ENCODE results near the gene IPO11.
"Not testable (repeated sequence)": the region's sequence is repeated elsewhere in the genome, so short reads cannot be mapped to it uniquely, and the experiment has no call there.

IPO11 gene

DNA sequence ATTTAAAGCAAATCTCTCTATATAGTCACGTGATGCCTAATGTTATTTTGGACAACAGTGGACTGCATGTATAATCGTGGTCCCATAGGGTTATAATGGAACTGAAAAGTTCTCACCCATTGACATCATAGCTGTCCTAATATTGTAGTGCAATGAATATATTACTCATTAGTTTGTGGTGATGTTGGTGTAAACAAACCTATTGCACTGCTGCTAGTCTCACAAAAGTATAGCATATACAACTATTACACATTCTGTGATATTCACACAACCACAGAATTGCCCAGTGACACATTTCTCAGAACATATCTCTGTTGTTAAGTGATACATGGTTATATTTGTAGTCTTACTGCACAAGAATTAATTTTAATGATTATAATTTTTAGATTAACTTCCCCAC, 37.7 kb downstream of the IPO11 start:
- DNase-seq, result no peak

DNA sequence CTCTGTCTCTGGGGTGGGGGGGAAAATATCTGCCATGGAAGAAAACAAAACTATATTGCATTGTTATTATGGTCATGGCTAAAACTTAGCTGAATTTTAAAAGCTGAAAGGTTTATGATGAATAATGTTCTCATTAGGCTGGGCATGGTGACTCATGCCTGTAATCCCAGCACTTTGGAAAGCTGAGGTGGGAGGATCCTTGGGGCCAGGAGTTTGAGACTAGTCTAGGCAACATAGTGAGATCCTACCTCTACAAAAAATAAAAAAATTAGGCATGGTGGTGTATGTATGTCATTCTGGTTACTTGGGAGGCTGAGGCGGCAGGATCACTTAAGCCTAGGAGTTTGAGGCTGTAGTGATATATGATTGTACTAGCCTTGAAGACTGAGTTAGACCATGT, 44.5 kb downstream of the IPO11 start:
- DNase-seq, result no peak

DNA sequence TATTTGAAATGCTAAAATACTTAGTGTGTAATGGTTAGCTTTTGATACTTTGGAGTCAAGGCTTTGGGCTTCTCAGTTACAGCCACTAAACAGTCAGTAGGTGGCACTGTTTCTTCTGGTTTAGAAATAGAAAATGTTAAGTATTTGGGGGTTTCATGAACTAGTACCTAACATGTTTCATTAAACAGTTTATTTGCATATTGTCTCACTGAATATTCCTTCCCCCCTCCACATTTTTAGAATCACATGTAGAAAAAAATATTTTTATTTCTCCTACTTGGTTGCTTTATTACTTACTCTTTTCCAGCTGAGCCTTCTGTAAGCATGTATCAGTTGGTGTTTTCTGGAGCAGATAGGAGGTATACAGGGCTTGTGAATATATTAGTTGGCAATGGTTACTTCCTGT, 48.0 kb downstream of the IPO11 start:
- no peak for DNase-seq

DNA sequence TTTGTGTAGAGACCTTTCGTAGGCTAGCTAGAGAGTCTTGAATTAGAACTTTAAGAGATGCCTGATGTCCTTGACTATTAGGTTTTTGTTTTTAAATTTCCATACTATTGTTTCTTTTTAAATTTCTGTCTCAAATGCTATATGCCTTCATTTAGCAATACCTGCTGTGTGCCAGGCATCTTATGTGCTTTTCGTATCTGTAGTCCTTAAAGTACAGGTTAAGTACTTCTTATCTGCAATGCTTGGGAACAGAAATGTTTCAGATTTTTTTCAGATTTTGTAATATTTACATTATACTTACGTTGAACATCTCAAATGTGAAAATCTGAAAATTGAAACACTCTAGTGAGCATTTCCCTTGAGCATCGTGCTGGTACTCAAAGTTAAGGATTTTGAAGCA, 49.0 kb downstream of the IPO11 start:
- DNase-seq, result no peak

DNA sequence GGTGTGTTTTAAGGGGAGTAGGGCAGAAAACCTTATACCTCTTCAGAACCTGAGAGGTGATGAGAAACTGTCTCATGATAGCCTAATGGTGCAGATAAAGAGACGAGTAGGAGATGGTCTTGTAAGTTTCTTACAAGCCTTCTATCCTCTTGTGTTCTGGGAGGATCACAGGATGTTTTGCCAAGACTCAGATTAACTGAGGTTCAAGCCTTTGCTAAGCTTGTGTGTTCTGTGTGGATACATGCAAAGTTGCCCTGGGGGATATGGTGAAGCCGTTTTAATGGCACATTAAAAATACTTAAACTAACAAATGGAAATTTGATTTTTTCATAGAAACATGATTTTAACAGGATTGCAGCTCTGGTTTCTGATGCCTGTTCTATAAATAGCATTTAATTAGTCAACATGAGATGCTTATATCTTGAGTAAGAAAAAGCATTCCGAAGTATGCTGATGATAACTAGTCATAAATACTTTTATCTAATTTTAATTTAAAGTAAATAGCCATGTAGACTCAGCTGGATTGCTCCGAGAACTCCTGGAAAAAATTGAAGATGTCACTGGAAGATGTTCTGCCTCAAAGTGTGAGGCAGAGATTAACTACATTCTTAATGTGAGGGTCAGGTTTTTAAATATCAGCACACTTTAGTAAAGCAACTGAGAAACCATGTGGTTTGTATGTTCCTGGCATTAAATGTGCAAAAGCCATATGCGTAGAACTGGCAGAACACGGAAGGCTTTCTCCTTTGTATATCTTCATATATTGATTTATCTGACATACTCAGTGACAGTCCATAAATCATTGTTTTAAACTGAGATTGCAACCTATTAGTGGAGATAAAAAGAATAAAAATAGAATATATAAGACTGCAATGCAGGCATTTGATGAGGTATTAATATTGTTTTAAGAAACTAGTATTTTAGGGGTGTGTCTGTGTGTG, 53.7 kb downstream of the IPO11 start:
- no peak for DNase-seq

DNA sequence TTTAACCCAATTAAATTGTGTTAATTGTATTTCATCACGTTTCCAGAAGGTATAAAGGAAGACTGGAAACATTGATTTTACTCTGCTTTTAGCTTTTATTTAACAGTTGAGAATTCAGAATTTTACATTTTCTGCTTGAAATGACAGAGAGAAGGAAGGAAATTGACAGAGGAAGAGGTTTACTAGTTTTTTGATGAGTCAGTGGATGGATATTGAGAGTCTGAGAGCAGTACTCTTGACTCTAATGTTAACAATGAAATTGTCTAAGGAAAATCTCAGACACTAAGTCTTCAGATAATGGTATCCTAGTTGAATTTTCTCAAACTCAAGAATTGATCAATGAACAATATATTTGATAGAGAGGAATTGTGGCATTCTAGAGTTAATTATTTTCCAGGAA, 60.6 kb downstream of the IPO11 start:
- no peak for DNase-seq

DNA sequence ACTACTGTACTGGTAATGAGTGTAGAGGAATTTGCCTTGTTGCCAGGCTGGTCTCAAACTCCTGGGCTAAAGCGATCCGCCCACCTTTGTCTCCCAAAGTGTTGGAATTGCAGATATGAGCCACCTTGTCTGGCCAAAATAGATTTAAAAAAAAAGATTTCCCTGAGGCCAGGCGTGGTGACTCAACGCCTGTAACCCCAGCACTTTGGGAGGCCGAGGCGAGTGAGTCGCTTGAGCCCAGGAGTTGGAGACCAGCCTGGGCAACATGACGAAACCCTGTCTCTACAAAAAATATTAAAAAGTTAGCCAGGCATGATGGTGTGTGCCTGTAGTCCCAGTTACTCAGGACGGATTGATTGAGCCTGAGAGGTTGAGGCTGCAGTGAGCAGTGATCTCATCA, 62.5 kb downstream of the IPO11 start:
- peak; percentile 24 for DNase-seq

DNA sequence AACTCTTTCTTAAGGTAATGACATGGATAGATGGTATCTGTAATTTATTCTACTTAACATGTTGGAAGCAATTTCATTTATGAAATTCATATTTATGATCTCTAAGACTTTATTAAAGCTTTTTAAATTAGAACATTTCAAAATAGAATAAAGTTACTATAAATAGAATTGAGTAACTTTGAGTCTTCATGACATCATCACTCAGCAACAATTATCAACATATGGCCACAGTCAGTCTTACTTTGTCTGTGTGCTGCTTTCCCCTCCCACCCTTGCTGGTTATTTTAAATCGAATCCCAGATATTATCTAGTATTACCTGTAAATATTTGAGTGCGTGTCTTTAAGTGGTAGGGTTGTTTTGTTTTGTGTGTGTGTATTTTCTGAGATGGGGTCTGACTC, 65.2 kb downstream of the IPO11 start:
- no peak for DNase-seq

DNA sequence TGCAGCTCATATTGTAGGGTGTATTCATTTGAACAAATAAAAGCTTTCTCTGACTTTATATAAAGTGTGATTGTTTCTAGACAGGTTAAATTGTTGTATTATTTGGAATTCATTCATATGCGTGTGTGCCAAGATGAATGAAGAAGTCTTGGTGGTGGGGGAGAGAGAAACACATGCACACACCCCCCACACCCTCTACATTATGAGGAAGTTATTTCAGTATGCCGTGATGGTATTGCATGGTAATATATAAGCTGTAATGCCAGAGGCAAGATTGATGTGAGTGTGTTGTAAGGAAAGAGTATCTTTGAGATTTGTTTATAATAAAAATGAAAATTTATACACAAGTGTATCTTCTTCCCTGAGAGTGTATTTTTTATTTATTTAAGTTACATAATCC, 71.0 kb downstream of the IPO11 start:
- no peak for DNase-seq

DNA sequence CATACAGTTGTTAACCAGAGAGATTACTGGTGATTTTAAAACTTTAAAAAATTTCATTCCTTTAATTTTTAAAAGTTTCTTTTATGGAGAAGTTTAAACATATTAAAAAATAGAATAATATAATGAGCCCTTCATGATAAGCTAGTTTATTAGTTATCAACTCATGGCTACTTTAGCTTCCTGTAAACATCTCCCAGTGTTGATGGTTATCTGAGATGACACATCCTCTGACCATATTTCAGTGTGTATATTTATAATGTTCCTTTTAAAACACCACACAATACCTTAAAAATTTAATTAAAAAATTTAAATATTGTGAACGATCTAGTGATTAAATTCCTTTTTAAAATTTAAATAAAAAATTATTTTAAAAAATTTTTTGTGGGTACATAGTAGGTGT, 74.1 kb downstream of the IPO11 start:
- no peak for DNase-seq

DNA sequence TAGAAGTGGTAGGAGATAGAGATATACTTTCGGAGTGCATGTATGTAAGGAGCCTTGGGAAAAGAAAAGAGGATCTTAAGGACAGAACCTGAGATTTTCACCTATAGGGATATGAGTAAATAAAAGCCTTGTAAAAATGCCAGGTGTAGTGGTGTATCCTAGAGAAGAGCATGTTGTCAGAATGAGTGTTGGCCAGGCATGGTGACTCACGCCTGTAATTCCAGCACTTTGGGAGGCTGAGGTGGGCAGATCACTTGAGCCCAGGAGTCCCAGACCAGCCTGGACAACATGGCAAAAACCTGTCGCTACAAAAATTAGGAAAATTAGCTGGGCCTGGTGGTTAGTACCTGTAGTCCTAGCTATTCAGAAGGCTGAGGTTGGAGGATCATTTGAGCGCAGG, 76.0 kb downstream of the IPO11 start:
- DNase-seq, result no peak

DNA sequence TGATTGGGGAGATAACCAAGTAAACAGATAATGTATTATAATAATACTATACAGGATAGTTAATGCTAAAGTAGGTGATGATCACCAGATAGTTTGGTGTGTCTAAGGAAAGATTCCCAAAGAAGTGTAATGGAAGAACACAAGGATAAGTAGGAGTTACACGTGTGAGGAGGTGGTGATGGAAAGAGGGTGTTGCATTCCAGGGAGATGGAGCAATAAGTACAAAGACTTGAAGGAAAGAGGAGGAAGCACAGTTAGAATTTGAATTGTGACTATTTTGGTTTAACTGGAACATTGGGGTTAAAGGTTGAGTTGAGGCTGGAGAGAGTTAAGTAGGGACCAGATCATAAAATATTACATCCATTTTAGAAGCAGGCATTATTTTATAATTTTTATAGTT, 76.9 kb downstream of the IPO11 start:
- no peak for DNase-seq

DNA sequence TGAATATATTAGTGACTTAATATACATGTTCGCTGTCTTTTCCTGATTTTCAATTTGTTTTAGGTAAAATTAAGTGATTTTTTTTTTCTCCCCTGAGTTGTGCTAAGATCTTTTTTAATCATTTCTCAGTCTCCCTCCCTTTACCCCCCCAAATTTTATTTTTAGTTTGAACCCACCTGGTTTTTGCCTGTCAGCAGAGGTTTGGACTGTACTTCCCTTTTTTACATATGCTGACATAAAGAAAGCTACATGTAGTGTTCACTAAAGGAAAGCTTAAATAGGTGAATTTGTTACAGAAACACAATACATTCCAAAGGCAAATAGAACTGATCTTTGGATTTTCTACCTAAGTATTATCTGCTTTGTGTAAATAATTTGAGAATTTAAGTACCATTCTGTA, 82.2 kb downstream of the IPO11 start:
- DNase-seq, result no peak

DNA sequence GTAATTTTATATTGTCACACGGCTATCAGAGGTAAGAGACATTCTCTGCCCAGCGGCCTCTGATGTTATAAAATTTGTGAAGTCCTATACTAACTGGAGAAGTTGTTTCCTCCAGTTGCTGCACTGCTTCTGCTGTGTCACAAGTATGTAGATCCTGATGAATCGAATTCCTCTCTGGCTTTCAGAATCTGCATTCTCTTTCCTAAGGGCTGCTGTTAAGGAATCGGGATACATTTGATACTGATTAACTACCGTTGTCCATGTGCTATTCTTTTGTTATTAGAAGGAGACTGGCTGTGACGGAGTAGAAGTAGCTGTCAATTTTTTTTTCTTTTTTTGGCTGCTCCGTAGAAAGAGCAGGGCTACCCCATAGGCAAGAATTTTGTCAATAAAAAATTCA, 84.3 kb downstream of the IPO11 start:
- DNase-seq, result no peak

DNA sequence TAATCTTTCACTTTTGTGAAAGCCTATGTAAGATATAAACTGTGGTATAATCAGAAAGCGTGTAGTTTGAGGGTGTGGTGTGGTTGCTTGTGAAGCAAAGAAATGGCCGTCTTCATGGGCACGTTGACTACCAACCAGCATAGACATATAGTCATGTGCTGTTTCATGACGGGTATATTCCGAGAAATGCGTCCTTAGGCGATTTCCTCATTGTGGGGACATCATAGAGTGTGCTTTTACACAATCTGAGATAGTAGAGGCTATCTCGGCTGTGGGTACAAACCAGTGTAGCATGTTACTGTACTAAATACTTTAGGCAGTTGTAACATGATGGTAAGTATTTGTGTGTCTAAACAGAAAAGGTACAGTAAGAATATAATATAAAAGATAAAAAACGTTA, 86.4 kb downstream of the IPO11 start:
- DNase-seq, result no peak

DNA sequence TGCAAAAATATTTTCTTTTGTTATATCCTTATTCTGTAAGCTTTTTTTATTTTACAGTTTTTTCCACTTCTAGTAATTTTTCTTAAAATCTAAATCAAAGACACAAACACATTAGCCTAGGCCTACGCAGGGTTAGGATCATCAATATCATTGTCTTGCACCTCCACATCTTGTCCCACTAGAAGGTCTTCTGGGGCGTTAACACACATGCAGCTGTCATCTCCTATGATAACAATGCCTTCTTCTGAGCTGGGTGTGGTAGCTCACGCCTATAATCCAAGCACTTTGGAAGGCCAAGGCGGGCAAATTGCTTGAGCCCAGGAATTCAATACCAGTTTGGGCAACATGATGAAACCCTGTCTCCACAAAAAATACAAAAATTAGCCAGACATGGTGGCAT, 87.2 kb downstream of the IPO11 start:
- DNase-seq, result no peak

DNA sequence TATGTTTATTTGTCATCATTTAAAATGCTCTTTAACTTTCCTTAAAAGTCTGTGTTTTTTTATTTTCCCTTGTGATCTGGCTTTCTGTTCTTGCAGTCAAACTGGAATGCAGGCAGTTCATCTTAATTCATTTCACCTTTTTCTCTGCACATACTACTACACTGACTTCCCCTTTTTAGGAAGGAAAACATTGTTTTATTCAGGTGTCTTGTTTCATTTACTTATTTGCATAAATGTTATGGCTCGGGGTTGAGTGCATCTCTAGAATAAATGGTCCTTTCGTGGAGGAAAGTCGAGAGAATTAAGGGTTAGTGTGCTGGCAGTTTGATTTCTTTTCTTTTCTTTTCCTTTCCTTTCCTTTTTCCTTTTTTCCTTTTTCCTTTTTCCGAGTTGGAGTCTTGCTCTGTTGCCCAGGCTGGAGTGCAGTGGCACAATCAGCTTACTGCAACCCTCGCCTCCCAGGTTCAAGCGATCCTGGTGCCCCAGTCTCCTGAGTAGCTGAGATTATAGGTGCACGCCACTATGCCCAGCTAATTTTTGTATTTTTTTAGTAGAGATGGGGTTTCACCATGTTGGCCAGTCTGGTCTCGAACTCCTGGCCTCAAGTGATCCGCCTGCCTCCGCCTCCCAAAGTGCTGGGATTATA, 90.0 kb downstream of the IPO11 start:
- no peak for DNase-seq

DNA sequence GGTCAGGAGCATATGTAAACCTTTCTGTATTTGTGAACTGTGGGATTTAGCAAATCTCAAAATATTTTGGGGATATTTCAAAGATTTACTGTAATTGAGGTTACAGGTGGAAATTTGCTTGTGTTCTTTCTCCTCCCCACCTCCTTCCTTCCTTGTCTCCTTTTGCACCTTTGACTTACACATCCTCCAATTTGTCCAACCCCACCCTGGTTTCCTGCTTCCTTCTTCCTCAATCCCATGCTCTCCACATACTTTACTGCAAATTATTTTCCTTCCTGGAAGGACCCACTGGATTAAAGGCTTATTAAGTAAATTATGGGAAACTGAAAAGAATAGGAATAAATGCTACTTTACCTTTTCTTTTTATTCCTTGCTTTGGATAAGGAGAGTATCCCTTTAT, 91.6 kb downstream of the IPO11 start:
- DNase-seq, result no peak

DNA sequence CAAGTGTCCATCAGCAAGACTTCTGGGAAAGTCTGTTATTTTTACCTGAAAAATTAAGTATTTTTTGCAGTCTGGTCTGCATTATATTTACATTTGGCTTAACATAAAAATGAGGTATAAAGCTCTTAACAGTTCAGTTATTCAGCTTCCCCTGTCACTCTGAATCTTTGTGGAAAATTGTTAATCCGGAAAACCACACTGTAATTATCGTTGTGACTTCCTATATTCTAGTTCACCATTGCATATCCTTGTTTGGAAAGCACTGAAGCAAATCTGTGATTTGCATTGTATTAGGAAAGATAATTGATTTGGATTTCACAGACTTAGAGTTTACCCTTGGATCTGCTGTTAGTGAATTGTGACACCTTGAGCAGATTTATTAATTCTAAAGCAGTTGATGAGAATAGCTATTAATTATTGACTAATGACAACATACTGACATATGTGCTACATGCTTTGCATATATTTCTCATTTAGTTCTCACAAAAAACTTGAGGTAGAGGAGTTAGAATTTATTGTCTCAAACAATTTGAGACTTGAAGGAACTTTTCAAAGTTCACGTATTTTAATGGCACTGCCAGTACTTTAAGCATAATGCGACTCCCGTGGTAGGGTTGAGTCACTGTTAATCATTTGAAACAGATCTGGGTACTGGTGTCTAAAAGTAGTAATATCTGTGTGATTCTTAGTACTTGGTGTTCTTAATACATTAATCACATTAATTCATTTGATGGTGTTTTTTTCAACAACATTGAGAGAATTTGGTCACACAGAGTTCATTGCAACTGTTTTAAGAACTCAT, 94.3 kb downstream of the IPO11 start:
- no peak for DNase-seq

DNA sequence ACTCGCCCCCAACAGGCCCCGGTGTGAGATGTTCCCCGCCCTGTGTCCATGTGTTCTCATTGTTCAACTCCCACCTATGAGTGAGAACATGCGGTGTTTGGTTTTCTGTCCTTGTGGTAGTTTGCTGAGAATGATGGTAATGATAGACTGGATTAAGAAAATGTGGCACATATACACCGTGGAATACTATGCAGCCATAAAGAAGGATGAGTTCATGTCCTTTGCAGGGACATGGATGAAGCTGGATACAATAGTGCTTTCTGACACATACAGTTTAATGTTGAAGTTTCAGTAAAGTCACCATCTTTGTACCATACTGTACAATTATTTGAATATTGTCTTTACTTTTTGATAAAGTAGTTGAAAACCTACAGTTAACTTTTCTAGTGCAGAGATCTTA, 96.2 kb downstream of the IPO11 start:
- not testable (repeated sequence) for DNase-seq

DNA sequence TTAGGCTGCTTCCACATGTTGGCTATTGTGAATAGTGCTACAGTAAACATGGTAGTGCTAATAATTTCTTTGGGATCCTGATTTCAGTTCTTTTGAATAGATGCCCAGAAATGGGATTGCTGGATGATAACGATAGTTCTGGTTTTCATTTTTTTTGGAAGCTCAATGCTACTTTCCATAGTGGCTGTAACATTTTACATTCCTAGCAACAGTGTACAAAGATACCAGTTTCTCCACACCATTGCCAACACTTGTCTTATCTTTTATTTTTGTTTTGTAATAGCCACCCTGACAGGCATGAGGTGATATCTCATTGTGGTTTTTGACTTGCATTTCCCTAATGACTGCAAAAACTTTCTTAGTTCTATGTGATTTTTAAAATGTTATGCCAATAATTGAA, 97.2 kb downstream of the IPO11 start:
- DNase-seq, result no peak

DNA sequence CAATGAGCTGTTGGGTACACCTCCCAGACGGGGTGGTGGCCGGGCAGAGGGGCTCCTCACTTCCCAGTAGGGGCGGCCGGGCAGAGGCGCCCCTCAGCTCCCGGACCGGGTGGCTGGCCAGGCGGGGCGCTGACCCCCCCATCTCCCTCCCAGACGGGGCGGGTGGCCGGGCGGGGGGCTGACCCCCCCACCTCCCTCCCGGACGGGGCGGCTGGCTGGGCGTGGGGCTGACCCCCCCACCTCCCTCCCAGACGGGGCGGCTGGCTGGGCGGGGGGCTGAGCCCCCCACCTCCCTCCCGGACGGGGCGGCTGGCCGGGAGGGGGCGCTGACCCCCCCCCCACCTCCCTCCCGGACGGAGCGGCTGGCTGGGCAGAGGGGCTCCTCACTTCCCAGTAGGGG, 100.5 kb downstream of the IPO11 start:
- not testable (repeated sequence) for DNase-seq

DNA sequence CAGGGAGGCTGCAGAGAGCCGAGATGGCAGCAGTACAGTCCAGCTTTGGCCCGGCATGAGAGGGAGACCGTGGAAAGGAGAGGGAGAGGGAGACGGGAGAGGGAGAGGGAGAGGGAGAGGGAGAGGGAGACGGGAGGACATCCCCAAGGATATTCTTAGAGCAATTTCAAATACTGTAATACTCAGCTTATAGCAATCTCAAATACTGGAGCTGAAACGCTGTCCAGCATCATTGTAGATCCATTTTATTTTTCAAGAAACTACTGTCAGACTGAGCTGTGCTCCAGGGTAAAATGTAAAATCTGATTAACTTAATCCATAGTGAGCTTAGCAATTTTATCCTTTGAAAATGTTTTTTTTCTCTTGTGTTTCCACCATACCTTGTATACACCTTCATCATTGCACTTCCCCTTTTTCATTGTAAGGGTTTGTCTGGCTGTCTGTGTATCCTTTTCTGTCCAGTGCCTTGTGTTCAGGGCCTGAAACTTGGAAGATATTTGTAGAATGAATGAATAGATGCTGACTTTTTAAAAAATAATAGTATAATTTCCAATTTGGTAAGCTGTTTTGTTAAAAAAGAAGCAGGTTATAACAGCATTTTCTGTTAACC, 102.1 kb downstream of the IPO11 start:
- no peak for DNase-seq

Data from NK-92 treated with Interleukin-12 subunit alpha and Interleukin-12 subunit beta, amount 100 ng/mL, for 24 hours (cell line).